ENCODE data around the gene SCNN1A. TPM values are rescaled to one million over a fixed set of nuclear protein-coding genes. Genes with fewer than 3 reads are reported as not detected.

SCNN1A gene
- total and polyA plus RNA-seq, 2 of the 13 experiments (the other 11 are each of a cell fraction or from before 2014, with no cell fraction given): 1.5 to 14.6 TPM

- in situ Hi-C loops (cut with HindIII; ENCODE audit: extremely low pct_ligation_motif_present, low pct_unique_long_range_greater_than_20kb): no loop called here
- Histone ChIP-seq H3K4me3 (replicated peaks in 1 of 3; ENCODE audit: insufficient read depth in 1 of 3, low read depth in 2 of 3, low read length in 3 of 3) (no peak overlapping the region), H3K9me3 (ENCODE audit: low read length) (no peaks in the 10 kb centered on the region), H3K4me1 (ENCODE audit: insufficient read depth, low read length) (peaks cover 54% of the 10 kb centered on the region), H2AFZ (ENCODE audit: low read length) (no peak overlapping the region), H3K27ac (ENCODE audit: extremely low read length, insufficient read depth, low read length) (no peak overlapping the region), H4K20me1 (ENCODE audit: insufficient read depth, low read length) (no peaks in the 10 kb centered on the region), H3K4me2 (ENCODE audit: low read depth, low read length) (no peak overlapping the region), H3K79me2 (ENCODE audit: insufficient read depth, low read length) (no peaks in the 10 kb centered on the region), H3K9ac (ENCODE audit: insufficient read depth, low read depth, low read length) (no peak overlapping the region), H3K36me3 (replicated peaks in 1 of 2; ENCODE audit: control insufficient read depth in 1 of 2, insufficient read depth in 2 of 2, low read length in 2 of 2) (no peaks in the 10 kb centered on the region), H3K27me3 (ENCODE audit: control insufficient read depth in 1 of 2, insufficient read depth in 2 of 2, low read length in 2 of 2) (no peaks in the 10 kb centered on the region)
- no TSS peak for BruUV-seq (replicated peaks)
- ATAC-seq (peak; percentile 52), FAIRE-seq (peak; percentile 12), DNase-seq (ENCODE audit: low spot score) (no peak)
- intact Hi-C loops (cut with micrococcal nuclease; ENCODE audit: unreplicated experiment): no loop called here
- ChIA-PET POLR2A (interaction anchor here (1.0 to 2.2 kb wide), 9 partner anchors 8 to 44 kb away, joined by 3 to 17 read pairs (median 5); partner anchors contain the start of genes LTBR and TNFRSF1A), CTCF (ENCODE audit: low intra/inter-chr PET ratio, low total read pairs) (no interaction called here)
- WGBS (ENCODE audit: low lambda C conversion rate): 73% methylated on average over 5 of the region's 8 CpGs
- peak; percentile 46 for TF ChIP-seq STAG1 (CRISPR knock-in tag; IDR thresholded peaks at IDR 0.05)
- TF ChIP-seq KAT2B (IDR thresholded peaks at IDR 0.05; ENCODE audit: borderline replicate concordance, low read depth, low read length): no peak
- no peak for TF ChIP-seq TAF15 (IDR thresholded peaks at IDR 0.05; ENCODE audit: low read depth, low read length, poor library complexity, severe bottlenecking)
- TF ChIP-seq ZEB1 (IDR thresholded peaks at IDR 0.05; ENCODE audit: insufficient replicate concordance, low read depth): peak; percentile 37
- no peak for TF ChIP-seq HMGXB3 (CRISPR knock-in tag; IDR thresholded peaks at IDR 0.05; ENCODE audit: borderline replicate concordance)
- TF ChIP-seq ZKSCAN1 (IDR thresholded peaks at IDR 0.05; ENCODE audit: low read length): 0 out of 2 replicates have a peak, but pooled peaks have one; percentile 20
- peak; percentile 89 for TF ChIP-seq PRDM15 (CRISPR knock-in tag; IDR thresholded peaks at IDR 0.05)
- TF ChIP-seq ZNF660 (CRISPR knock-in tag; IDR thresholded peaks at IDR 0.05; ENCODE audit: borderline replicate concordance, low read depth): no peak
- no peak for TF ChIP-seq NFYC (CRISPR knock-in tag; IDR thresholded peaks at IDR 0.05)
- no peak for TF ChIP-seq FOXM1 (CRISPR knock-in tag; IDR thresholded peaks at IDR 0.05)
- no peak for TF ChIP-seq SMAD1 (CRISPR knock-in tag; IDR thresholded peaks at IDR 0.05; ENCODE audit: borderline replicate concordance, low read depth)
- no peak for TF ChIP-seq ZNF256 (CRISPR knock-in tag; conservative IDR thresholded peaks at IDR 0.05)
- TF ChIP-seq JUNB (CRISPR knock-in tag; IDR thresholded peaks at IDR 0.05; ENCODE audit: borderline replicate concordance): no peak
- TF ChIP-seq FOXA1 (IDR thresholded peaks at IDR 0.05): no peak
- TF ChIP-seq FOXA1 (CRISPR knock-in tag; IDR thresholded peaks at IDR 0.05): no peak
- no peak for TF ChIP-seq ZNF839 (CRISPR knock-in tag; IDR thresholded peaks at IDR 0.05; ENCODE audit: borderline replicate concordance)
Measured at GRCh38 chr12:6355491-6356373, 19.6 kb downstream of the SCNN1A start.

Data from HepG2 (cell line).